ENCODE data around the gene HOXC10.

The HOXC10 gene

GRCh38 chr12:53944907-53945847 lies 39.8 kb upstream of the HOXC10 start:
- no peak overlapping the region for H3K4me3 ChIP-seq (ENCODE audit: low read length)
- H3K9me3 ChIP-seq (ENCODE audit: low read length): peaks cover 4% of the 10 kb centered on the region
- H3K4me1 ChIP-seq (ENCODE audit: insufficient read depth, low read length): no peaks in the 10 kb centered on the region
- H2AFZ ChIP-seq (ENCODE audit: low read depth, low read length): no peak overlapping the region
- H3K27me3 ChIP-seq (ENCODE audit: insufficient read depth, low read length): peaks cover 94% of the 10 kb centered on the region
- H3K36me3 ChIP-seq (ENCODE audit: insufficient read depth, low read length): no peaks in the 10 kb centered on the region

- H3K4me1 ChIP-seq (ENCODE audit: insufficient read depth, low read length): no peaks in the 10 kb centered on the region
- H3K9me3 ChIP-seq (ENCODE audit: low read length): peaks cover 6% of the 10 kb centered on the region
- no peak overlapping the region for H2AFZ ChIP-seq (ENCODE audit: low read depth, low read length)
- H3K27me3 ChIP-seq (ENCODE audit: insufficient read depth, low read length): peaks cover 99% of the 10 kb centered on the region
- H3K36me3 ChIP-seq (ENCODE audit: insufficient read depth, low read length): no peaks in the 10 kb centered on the region
- no peak overlapping the region for H3K4me3 ChIP-seq (ENCODE audit: low read length)
Measured at GRCh38 chr12:53947743-53948142, 37.2 kb upstream of the HOXC10 start.

- Histone ChIP-seq H3K9me3 (ENCODE audit: low read length) (peaks cover 6% of the 10 kb centered on the region), H3K36me3 (ENCODE audit: insufficient read depth, low read length) (no peaks in the 10 kb centered on the region), H3K4me1 (ENCODE audit: insufficient read depth, low read length) (no peaks in the 10 kb centered on the region), H2AFZ (ENCODE audit: low read depth, low read length) (no peak overlapping the region), H3K4me3 (ENCODE audit: low read length) (no peak overlapping the region), H3K27me3 (ENCODE audit: insufficient read depth, low read length) (peaks cover 99% of the 10 kb centered on the region)
Measured at GRCh38 chr12:53948650-53949593, 36.0 kb upstream of the HOXC10 start.

- no peaks in the 10 kb centered on the region for H3K36me3 ChIP-seq (ENCODE audit: insufficient read depth, low read length)
- H3K4me3 ChIP-seq (ENCODE audit: low read length): no peak overlapping the region
- no peaks in the 10 kb centered on the region for H3K4me1 ChIP-seq (ENCODE audit: insufficient read depth, low read length)
- H3K9me3 ChIP-seq (ENCODE audit: low read length): peaks cover 2% of the 10 kb centered on the region
- peaks cover 99% of the 10 kb centered on the region for H3K27me3 ChIP-seq (ENCODE audit: insufficient read depth, low read length)
- no peak overlapping the region for H2AFZ ChIP-seq (ENCODE audit: low read depth, low read length)
Measured at GRCh38 chr12:53949631-53950436, 35.1 kb upstream of the HOXC10 start.

- Histone ChIP-seq H2AFZ (ENCODE audit: low read depth, low read length) (no peak overlapping the region), H3K36me3 (ENCODE audit: insufficient read depth, low read length) (no peaks in the 10 kb centered on the region), H3K27me3 (ENCODE audit: insufficient read depth, low read length) (peaks cover 98% of the 10 kb centered on the region), H3K9me3 (ENCODE audit: low read length) (peaks cover 5% of the 10 kb centered on the region), H3K4me3 (ENCODE audit: low read length) (no peak overlapping the region), H3K4me1 (ENCODE audit: insufficient read depth, low read length) (no peaks in the 10 kb centered on the region)
Measured at GRCh38 chr12:53950437-53950773, 34.5 kb upstream of the HOXC10 start.

GRCh38 chr12:53950789-53951576 lies 34.0 kb upstream of the HOXC10 start:
- H3K36me3 ChIP-seq (ENCODE audit: insufficient read depth, low read length): no peaks in the 10 kb centered on the region
- H2AFZ ChIP-seq (ENCODE audit: low read depth, low read length): no peak overlapping the region
- H3K4me3 ChIP-seq (ENCODE audit: low read length): no peak overlapping the region
- peaks cover 98% of the 10 kb centered on the region for H3K27me3 ChIP-seq (ENCODE audit: insufficient read depth, low read length)
- peaks cover 5% of the 10 kb centered on the region for H3K9me3 ChIP-seq (ENCODE audit: low read length)
- H3K4me1 ChIP-seq (ENCODE audit: insufficient read depth, low read length): no peaks in the 10 kb centered on the region

- no peak overlapping the region for H3K4me3 ChIP-seq (ENCODE audit: low read length)
- peaks cover 98% of the 10 kb centered on the region for H3K27me3 ChIP-seq (ENCODE audit: insufficient read depth, low read length)
- H3K9me3 ChIP-seq (ENCODE audit: low read length): peaks cover 5% of the 10 kb centered on the region
- H3K36me3 ChIP-seq (ENCODE audit: insufficient read depth, low read length): no peaks in the 10 kb centered on the region
- H3K4me1 ChIP-seq (ENCODE audit: insufficient read depth, low read length): no peaks in the 10 kb centered on the region
- H2AFZ ChIP-seq (ENCODE audit: low read depth, low read length): no peak overlapping the region
Measured at GRCh38 chr12:53951577-53952334, 33.2 kb upstream of the HOXC10 start.

- Histone ChIP-seq H3K4me1 (ENCODE audit: insufficient read depth, low read length) (no peaks in the 10 kb centered on the region), H3K9me3 (ENCODE audit: low read length) (peaks cover 5% of the 10 kb centered on the region), H2AFZ (ENCODE audit: low read depth, low read length) (no peak overlapping the region), H3K36me3 (ENCODE audit: insufficient read depth, low read length) (no peaks in the 10 kb centered on the region), H3K4me3 (ENCODE audit: low read length) (no peak overlapping the region), H3K27me3 (ENCODE audit: insufficient read depth, low read length) (peaks cover 100% of the 10 kb centered on the region)
Measured at GRCh38 chr12:53952335-53952694, 32.6 kb upstream of the HOXC10 start.

GRCh38 chr12:53952871-53953734 lies 31.8 kb upstream of the HOXC10 start:
- H3K4me3 ChIP-seq (ENCODE audit: low read length): no peak overlapping the region
- peaks cover 100% of the 10 kb centered on the region for H3K27me3 ChIP-seq (ENCODE audit: insufficient read depth, low read length)
- no peaks in the 10 kb centered on the region for H3K4me1 ChIP-seq (ENCODE audit: insufficient read depth, low read length)
- peaks cover 5% of the 10 kb centered on the region for H3K9me3 ChIP-seq (ENCODE audit: low read length)
- H2AFZ ChIP-seq (ENCODE audit: low read depth, low read length): no peak overlapping the region
- no peaks in the 10 kb centered on the region for H3K36me3 ChIP-seq (ENCODE audit: insufficient read depth, low read length)

- Histone ChIP-seq H2AFZ (ENCODE audit: low read depth, low read length) (no peak overlapping the region), H3K4me3 (ENCODE audit: low read length) (no peak overlapping the region), H3K4me1 (ENCODE audit: insufficient read depth, low read length) (no peaks in the 10 kb centered on the region), H3K27me3 (ENCODE audit: insufficient read depth, low read length) (peaks cover 99% of the 10 kb centered on the region), H3K36me3 (ENCODE audit: insufficient read depth, low read length) (no peaks in the 10 kb centered on the region), H3K9me3 (ENCODE audit: low read length) (peaks cover 5% of the 10 kb centered on the region)
Measured at GRCh38 chr12:53953831-53954693, 30.9 kb upstream of the HOXC10 start.
